PC-3 (cell line): Measurements from ENCODE around the gene STARD9.

ENCODE experiments used
- CTCF ChIP-seq: fragments of 300-600 bp; sonication (generic); conservative IDR thresholded peaks from 2 replicates; pipeline ENCODE4 v1.5.1; 2017; ENCODE audit warnings: antibody characterized with exemption, low read depth, mild to moderate bottlenecking, low read length
- EZH2 ChIP-seq: fragments of 300-600 bp; sonication (generic); IDR thresholded peaks from one replicate; pipeline ENCODE4 v1.6.1; 2017; ENCODE audit warnings: antibody characterized with exemption, mild to moderate bottlenecking, low read length; ENCODE audit not compliant: unreplicated experiment

GRCh38 chr15:42611532-42611931, 36.1 kb downstream of the STARD9 start:
- TF ChIP-seq CTCF (no peak), EZH2 (no peak)
